GM12878 (cell line): ENCODE data around the gene RNMT. TPM values are rescaled to one million over a fixed set of nuclear protein-coding genes. Genes with fewer than 3 reads are reported as not detected.

Experiments used
- ATAC-seq: fragments of 200-7000 bp; cut with Tn5 transposase; 3 replicates; pipeline ENCODE4 v1.9.1; 2020; ENCODE audit warnings: mild to moderate bottlenecking, moderate library complexity
- BruUV-seq: library from RNA; stranded (reverse); fragments of 400-500 nt; replicated peaks from 2 replicates; lab custom pipeline; 2021; lab: Mats Ljungman, UMichigan
- CTCF ChIA-PET: fragments of 300-600 bp; sonication (Branson Sonifier 250); formaldehyde crosslinking; extraction: SDS; loops from one replicate; lab custom pipeline; 2021; ENCODE audit warnings: inconsistent platforms; lab: Yijun Ruan, JAX
- POLR2A ChIA-PET: fragments of 350-600 bp; formaldehyde crosslinking; extraction: SDS; loops from one replicate; lab custom pipeline; 2021; ENCODE audit warnings: inconsistent platforms; lab: Charles Lee
- RAD21 ChIA-PET: fragments of 300-600 bp; sonication (Branson Sonifier 250); formaldehyde crosslinking; loops from one replicate; lab custom pipeline; 2023; ENCODE audit warnings: antibody characterized with exemption; ENCODE audit not compliant: unreplicated experiment; lab: Charles Lee
- SMC1A ChIA-PET: fragments of 300-600 bp; sonication (Branson Sonifier 250); formaldehyde crosslinking; loops from one replicate; lab custom pipeline; 2023; ENCODE audit not compliant: unreplicated experiment, uncharacterized antibody; lab: Charles Lee
- DNase-seq: peaks from one replicate; pipeline ENCODE4 v3.0.0-alpha.2; 2011; ENCODE audit warnings: low read depth, low spot score
- FAIRE-seq: peaks from 3 replicates; lab custom pipeline; 2011; peaks lifted over from hg19 to GRCh38; lab: Jason Lieb, UNC
- H2AFZ ChIP-seq: 2 replicates; pipeline ENCODE4 v1.6.0; 2011; ENCODE audit warnings: low read depth, low read length, control low read depth; ENCODE audit not compliant: control insufficient read depth
- H3K27ac ChIP-seq: 2 replicates; pipeline ENCODE4 v1.5.1; 2011; ENCODE audit warnings: control low read depth; ENCODE audit not compliant: control insufficient read depth, insufficient read depth
- H3K27me3 ChIP-seq, 2 experiments: replicated peaks in 1 of 2; 2 replicates each; pipeline versions ENCODE4 v1.6.0 to v1.6.1; 2011; ENCODE audit warnings: low read length in 1 of 2; ENCODE audit not compliant: control insufficient read depth in 2 of 2, insufficient read depth in 2 of 2
- H3K36me3 ChIP-seq, 2 experiments: 2 replicates each; pipeline ENCODE4 v1.5.1; 2011; ENCODE audit warnings: low read length in 1 of 2; ENCODE audit not compliant: control insufficient read depth in 2 of 2, insufficient read depth in 2 of 2
- H3K4me1 ChIP-seq: 2 replicates; pipeline ENCODE4 v1.6.1; 2011; ENCODE audit warnings: mild to moderate bottlenecking, low read length, moderate library complexity, mixed read lengths; ENCODE audit not compliant: control insufficient read depth, insufficient read depth
- H3K4me2 ChIP-seq: 2 replicates; pipeline ENCODE4 v1.6.0; 2011; ENCODE audit warnings: control low read depth; ENCODE audit not compliant: control insufficient read depth, insufficient read depth
- H3K4me3 ChIP-seq: fragments of 200-600 bp; sonication (generic); 2 replicates; pipeline ENCODE4 v1.5.1; 2016
- H3K79me2 ChIP-seq: 2 replicates; pipeline ENCODE4 v1.6.0; 2011; ENCODE audit warnings: low read length; ENCODE audit not compliant: control insufficient read depth, insufficient read depth
- H3K9ac ChIP-seq: 2 replicates; pipeline ENCODE4 v1.8.0; 2011; ENCODE audit warnings: low read length, control low read depth, mixed read lengths; ENCODE audit not compliant: control insufficient read depth, insufficient read depth
- H3K9me3 ChIP-seq: replicated peaks from 3 replicates; pipeline ENCODE4 v1.5.1; 2011; ENCODE audit warnings: mild to moderate bottlenecking, low read length; ENCODE audit not compliant: control insufficient read depth, insufficient read depth
- H4K20me1 ChIP-seq: 2 replicates; pipeline ENCODE4 v1.6.0; 2011; ENCODE audit not compliant: control insufficient read depth, insufficient read depth
- SKIL ChIP-seq: fragments of 450-650 bp; IDR thresholded peaks from 2 replicates; pipeline ENCODE4 v1.6.1; 2017; ENCODE audit warnings: mild to moderate bottlenecking, low read depth, inconsistent platforms; ENCODE audit not compliant: poor library complexity, severe bottlenecking
- SREBF2 ChIP-seq: IDR thresholded peaks from 2 replicates; pipeline ENCODE4 v1.6.1; 2012; ENCODE audit warnings: mild to moderate bottlenecking, low read length
- TCF12 ChIP-seq: IDR thresholded peaks from 2 replicates; pipeline ENCODE4 v1.6.1; 2011; ENCODE audit warnings: low read depth, mild to moderate bottlenecking, low read length
- ZNF207 ChIP-seq: fragments of 450-650 bp; IDR thresholded peaks from 2 replicates; pipeline ENCODE4 v1.6.1; 2014; ENCODE audit warnings: antibody characterized with exemption, mild to moderate bottlenecking, borderline replicate concordance
- WGBS: methylation state at CpG from one replicate; pipeline ENCODE4 v1.1.6; 2016; ENCODE audit warnings: low lambda C conversion rate; ENCODE audit not compliant: insufficient replicate concordance, insufficient coverage; ENCODE audit errors: missing lambda C conversion rate; 5-methylcytosine and 5-hydroxymethylcytosine counted together
- in situ Hi-C: fragments of 300-500 bp; cut with MboI; formaldehyde crosslinking; loops from 9 replicates; pipeline ENCODE4 v1.14.3; 2018; ENCODE audit warnings: mixed read lengths
- intact Hi-C: fragments of 100-400 bp; cut with micrococcal nuclease; formaldehyde crosslinking; loops from one replicate; pipeline ENCODE4 v1.14.2; 2022; ENCODE audit not compliant: unreplicated experiment
- polyA plus RNA-seq, 11 experiments: library from polyadenylated mRNA; depleted of rRNA in 4 of 11; unstranded in 6 of 11; stranded (reverse) in 5 of 11; fragments of >200 nt; fragmentation: Nextera tagmentation in 4 of 11; fragmentation: Illumina TruSeq in 1 of 11; extraction: Ambion mirVana in 4 of 11; extraction: Trizol in 1 of 11; gene quantifications; 1 replicate in 1 of 11; 2 replicates in 10 of 11; pipeline versions ENCODE4 v1.2.1 to v1.2.3, GENCODE V29; 2011 to 2016; ENCODE audit warnings: inconsistent platforms in 2 of 11, missing spikeins in 2 of 11, low read depth in 1 of 11
- total RNA-seq, 4 experiments: library from RNA; depleted of rRNA in 3 of 4; stranded (reverse); fragments of >200 nt in 3 of 4; fragmentation: Illumina TruSeq in 1 of 4; extraction: Trizol in 1 of 4; gene quantifications; 2 replicates each; pipeline versions ENCODE4 v1.2.1 to v1.2.3, GENCODE V29; 2013 to 2021

RNMT gene
- total and polyA plus RNA-seq, 10 of the 15 experiments (the other 5 are each of a cell fraction or from before 2014, with no cell fraction given) = 18.1 to 63.2 (median 38.8) TPM

GRCh38 chr18:13713455-13714055, 12.9 kb upstream of the RNMT start:
- CTCF ChIA-PET = interaction anchor here (0.6 kb wide), 1 partner anchor 643 kb away, joined by 3 read pairs; no protein-coding TSS in a partner anchor
- Histone ChIP-seq H3K4me1 (no peaks in the 10 kb centered on the region), H3K4me3 (no peak overlapping the region), H4K20me1 (no peaks in the 10 kb centered on the region), H3K27me3 (no peaks in the 10 kb centered on the region), H3K4me2 (no peak overlapping the region), H3K79me2 (peaks cover 65% of the 10 kb centered on the region), H3K9me3 (peaks cover 13% of the 10 kb centered on the region; the same call in 2 of the 3 replicates), H3K36me3 (no peaks in the 10 kb centered on the region), H3K9ac (no peak overlapping the region), H2AFZ (no peak overlapping the region), H3K27ac (no peak overlapping the region)
- RAD21 ChIA-PET = no interaction called here
- FAIRE-seq (no peak), DNase-seq (no peak), ATAC-seq (no peak)
- BruUV-seq = no TSS peak
- WGBS = 72% methylated on average over 8 of the region's 8 CpGs
- intact Hi-C loops (no loop called here), in situ Hi-C loops (no loop called here)
- TF ChIP-seq ZNF207 (no peak), TCF12 (no peak), SKIL (no peak), SREBF2 (no peak)
- POLR2A ChIA-PET = no interaction called here
- SMC1A ChIA-PET = interaction anchor here (0.6 kb wide), 1 partner anchor 131 kb away, joined by 3 read pairs; no protein-coding TSS in a partner anchor
